Airway epithelial cell (primary cell): ENCODE data around the gene MMP20. TPM values are rescaled to one million over a fixed set of nuclear protein-coding genes. Genes with fewer than 3 reads are reported as not detected.

ENCODE experiments used
- total RNA-seq: library from RNA; depleted of rRNA; stranded (reverse); fragments of >200 nt; gene quantifications from 2 replicates; pipeline ENCODE4 v1.2.3, GENCODE V29; 2015

MMP20 gene
- not detected in 2 replicates for total RNA-seq

GRCh38 chr11:102625177-102625576 is at the start of gene MMP20:
TSS of gene MMP20 (minus strand) at chr11:102625332. CDS start at chr11:102625319, 13 bp downstream.

GRCh38 chr11:102530558-102530957 is 94.6 kb downstream of the MMP20 start, which contains the start of gene MMP7:
TSS of gene MMP7 (minus strand) at chr11:102530747. CDS start at chr11:102530700, 47 bp downstream.

Other genes with a start within 250 kb of the MMP20 start
- 137 and 178 TPM in 2 replicates for gene TMEM123, start 172.6 kb downstream of the MMP20 start, total RNA-seq
- 1.1 and 1.3 TPM in 2 replicates for gene MMP7, start 94.6 kb downstream of the MMP20 start, total RNA-seq
- gene MMP27, start 80.4 kb upstream of the MMP20 start, total RNA-seq: not detected in 2 replicates
- gene MMP8, start 99.6 kb upstream of the MMP20 start, total RNA-seq: not detected in 2 replicates
- gene MMP10, start 155.3 kb upstream of the MMP20 start, total RNA-seq: 2.8 and 17.1 TPM in 2 replicates
- gene MMP1, start 172.8 kb upstream of the MMP20 start, total RNA-seq: 0.23 and 3.5 TPM in 2 replicates
- gene MMP3, start 218.3 kb upstream of the MMP20 start, total RNA-seq: 0.05 and 0.21 TPM in 2 replicates
- gene MMP12, start 249.7 kb upstream of the MMP20 start, total RNA-seq: not detected in 2 replicates